COR-L47 (cell line): ENCODE data around the gene SBF2.
"Not testable (repeated sequence)": the region's sequence is repeated elsewhere in the genome, so short reads cannot be mapped to it uniquely, and the experiment has no call there.

Experiments
- DNase-seq: peaks from one replicate; lab custom pipeline; 2025; lab: John Stamatoyannopoulos, UW

The SBF2 gene

DNA sequence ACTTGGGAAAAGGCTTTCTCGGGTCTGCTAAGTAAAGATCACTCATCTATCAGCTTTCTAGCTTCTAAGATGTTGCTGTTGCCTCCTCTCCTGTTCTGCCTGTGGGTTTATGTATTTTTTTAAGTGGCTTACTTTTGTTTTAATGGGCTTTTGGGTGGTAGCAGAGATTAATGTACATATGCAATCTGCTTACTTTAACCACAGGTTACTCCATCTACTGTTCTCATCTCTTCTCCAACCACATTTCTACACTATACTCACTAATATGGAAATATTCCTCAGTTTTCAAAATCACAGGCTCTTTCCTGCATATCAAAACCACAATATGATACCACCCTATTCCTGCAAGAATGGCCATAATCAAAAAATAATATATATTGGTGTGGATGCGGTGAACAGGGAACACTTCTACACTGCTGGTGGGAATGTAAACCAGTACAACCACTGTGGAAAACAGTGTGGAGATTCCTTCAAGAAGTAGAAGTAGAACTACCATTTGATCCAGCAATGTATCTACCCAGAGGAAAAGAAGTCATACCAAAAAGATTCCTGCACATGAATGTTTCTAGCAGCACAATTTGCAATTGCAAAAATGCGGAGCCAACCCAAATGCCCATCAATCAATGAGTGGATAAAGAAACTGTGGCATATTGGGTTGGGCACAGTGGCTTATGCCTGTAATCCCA lies 341.4 kb downstream of the SBF2 start:
- no peak for DNase-seq

GRCh38 chr11:9951807-9952206 lies 342.2 kb downstream of the SBF2 start:
- no peak for DNase-seq

DNA sequence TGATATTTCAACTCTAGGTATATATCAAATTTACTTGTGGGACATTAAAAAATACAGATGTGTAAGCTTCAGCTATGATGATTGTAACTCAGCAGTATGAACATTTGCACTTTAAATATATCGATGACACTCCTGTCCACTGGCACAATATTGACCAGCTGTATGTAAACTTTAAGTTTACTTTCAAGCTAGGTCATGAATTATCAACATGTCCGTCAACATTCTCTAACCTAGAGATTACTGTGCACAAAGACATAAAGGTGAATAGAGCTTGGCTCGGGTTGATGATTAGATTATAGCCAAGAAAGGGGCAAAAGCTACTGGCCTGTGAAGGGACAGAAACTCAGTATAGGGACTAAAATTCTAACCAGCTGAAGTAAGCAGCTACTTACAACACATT lies 343.6 kb downstream of the SBF2 start:
- DNase-seq: no peak

DNA sequence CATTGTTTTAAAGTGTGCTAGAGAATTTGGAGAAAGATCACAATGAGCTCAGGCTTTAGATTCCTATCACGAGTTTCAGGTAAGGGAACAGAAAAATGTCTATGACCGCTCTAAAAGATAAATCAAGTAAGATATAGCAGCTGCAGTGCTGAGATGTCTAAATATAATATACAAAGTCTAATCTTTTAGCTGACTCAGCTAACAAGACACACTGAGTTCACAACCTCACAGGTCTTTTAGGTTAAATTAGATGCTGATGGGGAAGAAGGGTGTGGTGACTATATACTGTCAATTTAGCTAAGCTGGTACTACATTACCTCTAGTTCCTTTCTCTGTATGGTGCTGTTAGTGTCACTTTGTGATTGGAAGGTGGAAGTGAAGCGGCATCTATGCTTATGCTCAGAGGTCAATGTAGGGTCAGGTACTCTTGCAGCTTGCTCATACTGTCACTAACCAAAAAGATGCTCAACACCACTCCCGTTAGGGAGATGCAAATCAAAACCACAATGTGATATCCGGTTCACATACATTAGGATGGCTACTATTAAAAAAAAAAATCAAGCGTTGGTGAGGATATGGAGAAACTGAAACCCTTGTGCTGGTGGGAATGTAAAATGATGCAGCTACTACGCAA lies 346.7 kb downstream of the SBF2 start:
- DNase-seq: no peak

DNA sequence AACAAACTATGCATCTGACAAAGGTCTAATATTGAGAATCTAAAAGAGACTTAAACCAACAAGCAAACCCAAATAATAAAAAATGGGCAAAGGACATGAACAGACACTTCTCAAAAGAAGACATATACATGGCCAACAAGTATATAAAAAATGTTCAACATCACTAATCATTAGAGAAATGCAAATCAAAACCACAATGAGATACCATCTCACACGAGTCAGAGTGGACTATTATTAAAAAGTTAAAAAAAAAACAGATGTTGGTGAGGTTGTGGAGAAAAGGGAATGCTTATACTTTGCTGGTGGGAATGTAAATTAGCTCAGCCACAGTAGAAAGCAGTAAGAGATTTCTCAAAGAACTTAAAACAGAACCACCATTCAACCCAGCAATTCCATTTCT lies 348.3 kb downstream of the SBF2 start:
- DNase-seq: not testable (repeated sequence)

GRCh38 chr11:9943386-9944110 lies 350.5 kb downstream of the SBF2 start:
- no peak for DNase-seq

DNA sequence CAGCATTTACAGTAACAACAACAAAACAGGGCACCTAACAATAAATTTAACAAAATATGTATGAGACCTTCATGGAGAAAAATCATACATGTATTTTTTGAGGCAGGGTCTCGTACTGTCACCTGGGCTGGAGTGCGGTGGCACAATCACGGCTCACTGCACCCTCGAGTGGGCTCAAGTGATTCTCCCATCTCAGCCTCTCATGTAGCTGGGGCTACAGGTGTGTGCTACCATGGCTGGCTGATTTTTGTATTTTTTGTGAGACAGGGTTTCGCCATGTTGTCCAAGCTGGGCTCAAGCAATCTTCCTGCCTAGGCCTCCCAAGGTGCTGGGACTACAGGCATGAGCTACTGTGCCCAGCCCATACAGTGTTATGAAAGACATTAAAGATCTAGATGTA lies 352.0 kb downstream of the SBF2 start:
- DNase-seq: no peak

GRCh38 chr11:9939150-9939549 lies 354.9 kb downstream of the SBF2 start:
- DNase-seq: not testable (repeated sequence)

- no peak for DNase-seq
These were observed 357.3 kb downstream of the SBF2 start for GRCh38 chr11:9936754-9937153.

DNA sequence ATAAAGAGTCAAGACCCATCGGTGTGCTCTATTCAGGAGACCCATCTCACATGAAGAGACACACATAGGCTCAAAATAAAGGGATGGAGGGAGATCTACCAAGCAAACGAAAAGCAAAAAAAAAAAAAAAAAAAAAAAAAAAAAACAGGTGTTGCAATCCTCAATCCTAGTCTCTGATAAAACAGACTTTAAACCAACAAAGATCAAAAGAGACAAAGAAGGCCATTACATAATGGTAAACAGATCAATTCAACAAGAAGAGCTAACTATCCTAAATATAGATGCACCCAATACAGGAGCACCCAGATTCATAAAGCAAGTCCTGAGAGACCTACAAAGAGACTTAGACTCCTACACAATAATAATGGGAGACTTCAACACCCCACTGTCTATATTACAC lies 361.2 kb downstream of the SBF2 start:
- DNase-seq: not testable (repeated sequence)

DNA sequence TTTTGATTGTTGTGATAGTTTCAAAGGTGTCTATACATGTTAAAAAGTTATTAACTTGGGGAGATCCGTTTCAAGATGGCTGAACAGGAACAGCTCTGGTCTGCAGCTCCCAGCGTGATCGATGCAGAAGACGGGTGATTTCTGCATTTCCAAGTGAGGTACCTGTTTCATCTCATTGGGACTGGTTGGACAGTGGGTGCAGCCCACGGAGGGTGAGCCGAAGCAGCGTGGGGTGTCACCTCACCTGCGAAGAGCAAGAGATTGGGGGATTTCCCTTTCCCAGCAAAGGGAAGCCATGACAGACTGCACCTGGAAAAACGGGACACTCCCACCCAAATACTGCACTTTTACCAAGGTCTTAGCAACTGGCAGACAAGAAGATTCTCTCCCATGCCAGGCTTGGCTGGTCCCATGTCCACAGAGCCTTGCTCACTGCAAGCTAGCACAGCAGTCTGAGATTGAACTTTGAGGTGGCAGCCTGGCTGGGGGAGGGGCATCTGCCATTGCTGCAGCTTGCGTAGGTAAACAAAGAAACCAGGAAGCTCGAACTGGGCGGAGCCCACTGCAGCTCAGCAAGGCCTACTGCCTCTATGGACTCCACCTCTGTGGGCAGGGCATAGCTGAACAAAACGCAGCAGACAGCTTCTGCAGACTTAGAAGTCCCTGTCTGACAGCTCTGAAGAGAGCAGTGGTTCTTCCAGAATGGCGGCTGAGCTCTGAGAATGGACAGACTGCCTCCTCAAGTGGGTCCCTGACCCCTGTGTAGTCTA lies 363.3 kb downstream of the SBF2 start:
- not testable (repeated sequence) for DNase-seq

DNA sequence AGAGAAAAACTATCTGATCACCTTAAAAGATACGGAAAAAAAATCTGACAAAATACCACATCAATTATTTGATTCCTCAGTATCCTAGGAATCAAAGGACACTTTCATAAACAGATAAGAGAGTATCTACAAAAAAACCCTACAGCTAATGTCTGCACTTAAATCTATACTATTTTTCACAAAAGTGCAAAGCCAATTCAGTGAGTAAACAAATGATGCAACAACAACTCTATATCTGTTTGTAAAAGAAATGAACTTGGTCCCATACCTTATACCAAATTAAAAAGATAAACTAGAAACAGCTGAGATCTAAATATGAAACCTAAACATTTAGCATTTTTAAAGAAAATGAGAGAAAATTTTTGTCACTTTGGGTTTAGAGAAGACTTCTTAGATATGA lies 366.3 kb downstream of the SBF2 start:
- no peak for DNase-seq

DNA sequence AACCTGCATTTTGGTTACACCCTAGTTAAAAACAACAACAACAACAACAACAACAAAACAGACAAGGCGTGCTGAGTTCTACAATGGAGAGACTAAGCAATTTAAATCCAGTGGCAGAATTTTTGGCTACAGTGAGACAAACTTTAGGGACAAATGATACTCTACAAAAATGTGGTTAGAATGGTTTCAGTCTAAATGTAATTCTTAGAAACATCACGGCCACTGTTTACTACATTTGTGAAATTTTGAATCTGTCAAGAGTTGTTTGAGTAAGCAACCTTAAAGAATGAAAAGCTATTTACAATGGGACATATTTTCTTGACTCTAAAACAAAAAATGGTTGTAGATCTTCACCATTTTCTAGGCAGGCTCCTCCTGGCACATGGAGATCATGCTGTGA lies 370.7 kb downstream of the SBF2 start:
- DNase-seq: no peak

DNA sequence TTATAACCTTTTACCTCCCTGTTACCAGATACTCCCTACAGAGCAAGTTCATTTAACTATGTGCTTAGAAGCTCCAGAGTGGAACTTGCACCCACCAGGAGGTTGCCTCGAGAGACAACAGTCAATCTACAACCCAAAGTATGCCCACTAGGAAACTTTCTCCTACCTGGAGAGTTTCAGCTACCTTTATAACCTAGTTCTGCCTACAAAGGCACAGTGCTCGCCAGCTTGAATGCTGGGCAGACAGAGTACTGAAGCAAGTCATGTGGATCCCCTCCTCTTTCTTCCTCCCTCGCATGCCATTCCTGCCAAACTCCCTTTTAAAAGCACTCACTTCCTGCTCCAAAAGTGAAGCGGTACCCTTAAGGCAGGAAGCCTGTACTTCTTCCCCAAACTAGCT lies 371.2 kb downstream of the SBF2 start:
- DNase-seq: no peak

- no peak for DNase-seq
These were observed 377.5 kb downstream of the SBF2 start for GRCh38 chr11:9916480-9916879.

GRCh38 chr11:9914064-9914463 lies 380.0 kb downstream of the SBF2 start:
- no peak for DNase-seq

- no peak for DNase-seq
These were observed 387.8 kb downstream of the SBF2 start for GRCh38 chr11:9905960-9906791.

DNA sequence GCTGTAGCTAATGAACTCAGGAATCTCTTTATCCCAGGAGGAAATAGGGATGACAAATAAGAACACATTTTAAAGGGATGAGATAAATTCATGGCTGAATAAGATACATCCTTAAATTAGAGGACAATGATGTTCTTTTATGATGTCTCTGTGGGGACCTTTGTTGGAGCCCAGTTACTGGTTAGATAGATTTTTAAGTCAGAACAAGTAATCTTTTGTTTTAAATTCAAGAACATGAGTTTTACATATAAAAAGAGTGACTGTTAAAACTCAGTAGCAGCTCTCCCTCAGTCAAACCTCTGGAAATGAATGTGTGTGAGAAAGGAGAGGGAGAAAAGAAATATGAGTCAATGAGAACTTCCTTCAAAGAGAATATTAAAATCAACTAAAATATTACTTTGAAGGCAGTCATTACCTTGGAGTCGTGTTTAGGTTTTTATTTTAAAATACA lies 388.5 kb downstream of the SBF2 start:
- no peak for DNase-seq

DNA sequence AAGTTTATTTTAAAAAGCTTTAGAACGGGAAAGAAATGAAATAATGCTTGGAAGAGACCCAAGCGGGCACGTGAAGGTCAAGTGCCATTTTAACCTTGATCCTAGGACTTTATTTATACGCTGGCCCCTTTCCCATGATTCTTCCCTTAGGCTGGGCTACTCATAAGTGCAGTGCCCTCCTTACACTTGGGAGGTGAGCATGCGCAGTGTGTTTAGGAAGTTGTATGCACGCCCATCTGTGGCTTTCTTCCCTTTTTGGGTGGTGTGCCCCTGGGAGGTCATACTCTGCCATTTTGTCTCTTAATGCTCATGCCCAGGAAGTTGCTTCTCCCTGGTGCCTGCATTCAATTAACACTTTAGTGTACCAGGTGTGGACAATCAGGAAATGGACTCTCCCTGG lies 390.4 kb downstream of the SBF2 start:
- DNase-seq: no peak

DNA sequence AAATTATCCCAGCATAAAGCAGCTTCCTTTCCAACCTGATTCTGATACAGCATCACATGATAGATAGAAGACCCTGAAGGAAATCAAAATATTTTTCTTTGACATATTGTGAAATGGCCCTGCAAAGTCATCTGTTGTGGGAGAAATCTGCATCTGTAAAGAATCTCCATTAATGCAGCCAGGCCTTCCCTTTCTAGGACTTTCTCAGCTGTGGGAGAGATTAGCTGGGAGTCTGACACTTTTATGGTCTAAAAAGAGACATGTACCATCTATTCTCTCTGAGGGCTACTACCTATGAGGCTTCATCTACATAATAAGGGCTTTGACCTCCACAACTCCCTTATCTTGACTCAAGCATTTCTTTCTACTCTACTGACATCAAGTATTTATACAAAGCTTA lies 392.1 kb downstream of the SBF2 start:
- DNase-seq: no peak

DNA sequence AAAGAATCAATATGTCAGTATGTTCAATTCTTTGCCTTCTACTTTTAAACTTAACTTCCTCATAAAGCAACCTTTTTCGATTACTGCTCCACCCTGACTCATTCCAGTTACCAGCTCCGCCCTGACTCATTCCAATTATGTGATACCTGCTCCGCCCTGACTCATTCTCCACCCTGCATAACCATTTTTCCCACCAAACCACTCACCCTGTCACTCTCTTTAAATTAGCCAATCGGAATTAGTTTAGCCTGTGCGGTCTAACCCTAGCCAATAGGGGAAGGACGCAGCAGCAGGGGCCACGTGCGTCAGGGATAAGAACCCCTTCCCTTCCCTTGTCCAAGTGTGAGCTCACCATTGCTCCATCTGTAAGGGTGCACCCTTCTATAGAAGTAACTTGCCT lies 393.8 kb downstream of the SBF2 start:
- DNase-seq: not testable (repeated sequence)

GRCh38 chr11:9899676-9900075 lies 394.3 kb downstream of the SBF2 start:
- no peak for DNase-seq
